GM23338 (cell line): ENCODE data around the gene TEX53. TPM values are rescaled to one million over a fixed set of nuclear protein-coding genes. Genes with fewer than 3 reads are reported as not detected.

Source experiments
- ATAC-seq: fragments of 200-7000 bp; cut with Tn5 transposase; 3 replicates; pipeline ENCODE4 v1.9.1; 2020
- DNase-seq: peaks from one replicate; pipeline ENCODE4 v3.0.0-alpha.2; 2015; ENCODE audit warnings: low spot score
- H2AFZ ChIP-seq: fragments of 200-600 bp; sonication (generic); 2 replicates; pipeline ENCODE4 v1.8.0; 2016; ENCODE audit warnings: antibody characterized with exemption, mild to moderate bottlenecking, moderate library complexity
- H3F3A ChIP-seq: fragments of 200-600 bp; sonication (generic); replicated peaks from 2 replicates; pipeline ENCODE4 v1.8.0; 2017; ENCODE audit warnings: antibody characterized with exemption, mixed run types, low read depth
- H3K27ac ChIP-seq: fragments of 200-600 bp; sonication (generic); 2 replicates; pipeline ENCODE4 v1.6.1; 2016; ENCODE audit warnings: low read depth
- H3K27me3 ChIP-seq: fragments of 200-600 bp; sonication (generic); 2 replicates; pipeline ENCODE4 v1.8.0; 2016; ENCODE audit warnings: mild to moderate bottlenecking, mixed run types, moderate library complexity; ENCODE audit not compliant: insufficient read depth
- H3K36me3 ChIP-seq: fragments of 200-600 bp; sonication (generic); 2 replicates; pipeline ENCODE4 v1.8.0; 2016; ENCODE audit warnings: mild to moderate bottlenecking; ENCODE audit not compliant: insufficient read depth
- H3K4me1 ChIP-seq: fragments of 200-600 bp; sonication (generic); 2 replicates; pipeline ENCODE4 v1.8.0; 2016; ENCODE audit warnings: mild to moderate bottlenecking, moderate library complexity; ENCODE audit not compliant: insufficient read depth
- H3K4me2 ChIP-seq: fragments of 200-600 bp; sonication (generic); 2 replicates; pipeline ENCODE4 v1.7.1; 2017; ENCODE audit warnings: mixed run types
- H3K4me3 ChIP-seq: fragments of 200-600 bp; sonication (generic); 2 replicates; pipeline ENCODE4 v1.6.1; 2016; ENCODE audit warnings: mixed run types
- H3K79me2 ChIP-seq: fragments of 200-600 bp; sonication (generic); replicated peaks from 2 replicates; pipeline ENCODE4 v1.8.0; 2017; ENCODE audit warnings: mild to moderate bottlenecking; ENCODE audit not compliant: insufficient read depth
- H3K9me2 ChIP-seq: fragments of 200-600 bp; sonication (generic); 2 replicates; pipeline ENCODE4 v1.8.0; 2017; ENCODE audit not compliant: insufficient read depth
- H4K20me1 ChIP-seq: fragments of 200-600 bp; sonication (generic); replicated peaks from 2 replicates; pipeline ENCODE4 v1.8.0; 2017; ENCODE audit warnings: mild to moderate bottlenecking; ENCODE audit not compliant: insufficient read depth
- H3K27ac Mint-ChIP-seq: 2 replicates; pipeline ENCODE4 v1.8.0; 2020; ENCODE audit warnings: inconsistent platforms, mild to moderate bottlenecking, moderate library complexity, mixed read lengths
- H3K27me3 Mint-ChIP-seq: 3 replicates; pipeline ENCODE4 v1.8.0; 2022; ENCODE audit warnings: low read depth, mild to moderate bottlenecking, moderate library complexity, mixed read lengths, inconsistent platforms; ENCODE audit not compliant: insufficient read depth, poor library complexity
- H3K36me3 Mint-ChIP-seq: 3 replicates; pipeline ENCODE4 v1.8.0; 2021; ENCODE audit warnings: low read depth, mild to moderate bottlenecking, inconsistent platforms, moderate library complexity, mixed read lengths
- H3K4me1 Mint-ChIP-seq: 3 replicates; pipeline ENCODE4 v1.8.0; 2020; ENCODE audit warnings: mild to moderate bottlenecking, inconsistent platforms, mixed read lengths
- H3K4me3 Mint-ChIP-seq: 3 replicates; pipeline ENCODE4 v1.8.0; 2021; ENCODE audit warnings: moderate library complexity, mild to moderate bottlenecking, inconsistent platforms, mixed read lengths
- H3K9me3 Mint-ChIP-seq: 3 replicates; pipeline ENCODE4 v1.8.0; 2020; ENCODE audit warnings: moderate library complexity, mild to moderate bottlenecking, inconsistent platforms, mixed read lengths
- CREB1 ChIP-seq: fragments of 250-450 bp; sonication (Bioruptor Pico); IDR thresholded peaks from 2 replicates; pipeline ENCODE4 v1.5.0; 2020; ENCODE audit warnings: low read depth, mild to moderate bottlenecking, moderate library complexity
- CTCF ChIP-seq, 2 experiments: fragments of 200-600 bp in 1 of 2; sonication (generic) in 1 of 2; conservative IDR thresholded peaks; 2 replicates each; pipeline versions ENCODE4 v1.5.1 to v1.6.1; 2016 to 2017; ENCODE audit warnings: antibody characterized with exemption in 2 of 2, low read depth in 2 of 2, mild to moderate bottlenecking in 2 of 2, moderate library complexity in 1 of 2
- ETS1 ChIP-seq: IDR thresholded peaks from 2 replicates; pipeline ENCODE4 v1.6.1; 2016; ENCODE audit warnings: antibody characterized with exemption
- EZH2 ChIP-seq: fragments of 200-600 bp; sonication (generic); IDR thresholded peaks from one replicate; pipeline ENCODE4 v1.8.0; 2017; ENCODE audit warnings: antibody characterized with exemption, mild to moderate bottlenecking, low read depth; ENCODE audit not compliant: unreplicated experiment
- EZH2phosphoT487 ChIP-seq: fragments of 200-600 bp; sonication (generic); IDR thresholded peaks from one replicate; pipeline ENCODE4 v1.8.1; 2018; ENCODE audit warnings: antibody characterized with exemption; ENCODE audit not compliant: unreplicated experiment
- JUNB ChIP-seq: IDR thresholded peaks from one replicate; pipeline ENCODE4 v1.6.1; 2016; ENCODE audit warnings: antibody characterized with exemption; ENCODE audit not compliant: unreplicated experiment
- NANOG ChIP-seq: IDR thresholded peaks from 2 replicates; pipeline ENCODE4 v1.6.1; 2016; ENCODE audit warnings: antibody characterized with exemption, borderline replicate concordance
- POLR2AphosphoS5 ChIP-seq: IDR thresholded peaks from 2 replicates; pipeline ENCODE4 v1.6.1; 2016; ENCODE audit warnings: antibody characterized with exemption, low read depth
- REST ChIP-seq: IDR thresholded peaks from one replicate; pipeline ENCODE4 v1.6.1; 2018; ENCODE audit warnings: antibody characterized with exemption; ENCODE audit not compliant: unreplicated experiment
- STAT1 ChIP-seq: IDR thresholded peaks from one replicate; pipeline ENCODE4 v1.6.1; 2016; ENCODE audit warnings: antibody characterized with exemption; ENCODE audit not compliant: unreplicated experiment
- ZNF462 ChIP-seq: fragments of 250-450 bp; sonication (Bioruptor Pico); IDR thresholded peaks from 2 replicates; pipeline ENCODE4 v1.5.0; 2020; ENCODE audit warnings: mild to moderate bottlenecking, moderate library complexity
- polyA plus RNA-seq: library from polyadenylated mRNA; unstranded; fragments of >200 nt; fragmentation: Nextera tagmentation; extraction: Ambion mirVana; gene quantifications from 2 replicates; pipeline ENCODE4 v1.2.1, GENCODE V29; 2016
- total RNA-seq: library from RNA; depleted of rRNA; stranded (reverse); fragments of >200 nt; shearing (Covaris generic); gene quantifications from 2 replicates; pipeline ENCODE4 v1.2.3, GENCODE V29; 2014

TEX53 gene
- total and polyA plus RNA-seq, 2 experiments from 2014 or later: not detected

- Histone ChIP-seq H3K4me3 (no peak overlapping the region), H3K27ac (no peak overlapping the region), H3K27me3 (no peaks in the 10 kb centered on the region), H3K79me2 (no peaks in the 10 kb centered on the region), H2AFZ (no peak overlapping the region), H3K4me1 (no peaks in the 10 kb centered on the region), H3K4me2 (no peak overlapping the region), H4K20me1 (no peaks in the 10 kb centered on the region), H3K36me3 (no peaks in the 10 kb centered on the region), H3K9me2 (no peaks in the 10 kb centered on the region), H3F3A (no peaks in the 10 kb centered on the region)
- Mint-ChIP-seq H3K4me1 (no peaks in the 10 kb centered on the region), H3K27ac (no peak overlapping the region; the same call in 1 of the 2 replicates), H3K9me3 (no peaks in the 10 kb centered on the region), H3K4me3 (no peak overlapping the region), H3K36me3 (peaks cover 36% of the 10 kb centered on the region), H3K27me3 (no peaks in the 10 kb centered on the region)
- TF ChIP-seq EZH2phosphoT487: no peak
- TF ChIP-seq ZNF462: no peak
- TF ChIP-seq STAT1: no peak
- TF ChIP-seq JUNB: no peak
- TF ChIP-seq CTCF (conservative IDR thresholded peaks at IDR 0.05; ENCODE audit: low read depth in 2 of 2): no peak
- TF ChIP-seq EZH2: no peak
- TF ChIP-seq ETS1: no peak
- no peak for TF ChIP-seq CREB1 (CRISPR knock-in tag)
- no peak for TF ChIP-seq NANOG
- no peak for TF ChIP-seq POLR2AphosphoS5
- TF ChIP-seq REST: no peak
- ATAC-seq (no peak), DNase-seq (no peak)
Observed at GRCh38 chr9:114621975-114622609, 35.5 kb downstream of the TEX53 start.
